Activated CD4-positive, alpha-beta T cell treated with anti-CD3 and anti-CD28 coated beads, Interleukin-2, amount 50 U/mL, for 48 hours (primary cell): ENCODE data around the gene ABCC2.
"Not testable (repeated sequence)": the region's sequence is repeated elsewhere in the genome, so short reads cannot be mapped to it uniquely, and the experiment has no call there.

Source experiments
- DNase-seq, 2 experiments: peaks; one replicate each; pipeline ENCODE4 v3.0.0-alpha.2; 2020

Gene ABCC2

GRCh38 chr10:99858849-99859248, 76.4 kb downstream of the ABCC2 start:
- DNase-seq, result no peak

DNA sequence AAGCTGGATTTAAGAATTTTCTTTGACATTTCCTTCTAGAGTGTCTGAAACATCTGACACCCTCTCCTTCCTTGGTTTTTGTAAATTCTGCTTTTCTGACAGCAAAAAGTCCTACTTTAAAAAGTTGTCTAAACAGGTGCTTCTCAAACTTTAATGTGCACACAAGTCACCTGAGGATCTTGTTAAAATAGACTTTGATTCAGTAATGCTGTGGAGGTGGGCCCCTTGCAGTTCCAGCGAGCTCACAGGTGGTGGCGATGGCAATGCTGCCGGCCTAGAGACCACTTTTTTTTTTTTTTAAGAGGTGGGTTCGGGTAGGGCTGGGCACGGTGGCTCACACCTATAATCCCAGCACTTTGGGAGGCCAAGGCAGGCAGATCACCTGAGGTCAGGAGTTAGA, 77.1 kb downstream of the ABCC2 start:
- DNase-seq, result no peak

- no peak for DNase-seq
Observed at GRCh38 chr10:99860466-99860865, 78.0 kb downstream of the ABCC2 start.

- DNase-seq, result not testable (repeated sequence)
Observed at GRCh38 chr10:99863535-99864240, 81.2 kb downstream of the ABCC2 start.

GRCh38 chr10:99867250-99867649, 84.8 kb downstream of the ABCC2 start:
- not testable (repeated sequence) for DNase-seq

DNA sequence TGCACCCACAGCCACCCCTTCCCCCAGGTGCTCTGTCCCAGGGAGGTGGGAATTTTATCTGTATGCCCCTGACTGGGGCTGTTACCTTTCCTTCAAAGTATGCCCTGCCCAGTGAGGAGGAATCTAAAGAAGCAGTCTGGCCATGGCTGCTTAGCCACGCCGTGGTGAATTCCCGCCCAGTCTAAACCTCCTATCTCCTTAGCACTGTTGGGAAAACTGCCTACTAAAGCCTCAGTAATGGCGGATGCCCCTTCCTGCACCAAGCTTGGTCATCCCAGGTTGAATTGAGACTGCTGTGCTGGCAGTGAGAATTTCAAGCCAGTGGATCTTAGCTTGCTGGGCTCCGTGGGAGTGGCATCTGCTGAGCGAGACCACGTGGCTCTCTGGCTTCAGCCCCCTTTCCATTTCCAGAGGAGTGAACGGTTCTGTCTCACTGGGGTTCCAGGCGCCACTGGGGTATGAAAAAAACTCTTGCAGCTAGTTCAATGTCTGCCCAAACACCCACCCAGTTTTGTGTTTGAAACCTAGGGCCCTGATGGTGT, 87.2 kb downstream of the ABCC2 start:
- no peak for DNase-seq

DNA sequence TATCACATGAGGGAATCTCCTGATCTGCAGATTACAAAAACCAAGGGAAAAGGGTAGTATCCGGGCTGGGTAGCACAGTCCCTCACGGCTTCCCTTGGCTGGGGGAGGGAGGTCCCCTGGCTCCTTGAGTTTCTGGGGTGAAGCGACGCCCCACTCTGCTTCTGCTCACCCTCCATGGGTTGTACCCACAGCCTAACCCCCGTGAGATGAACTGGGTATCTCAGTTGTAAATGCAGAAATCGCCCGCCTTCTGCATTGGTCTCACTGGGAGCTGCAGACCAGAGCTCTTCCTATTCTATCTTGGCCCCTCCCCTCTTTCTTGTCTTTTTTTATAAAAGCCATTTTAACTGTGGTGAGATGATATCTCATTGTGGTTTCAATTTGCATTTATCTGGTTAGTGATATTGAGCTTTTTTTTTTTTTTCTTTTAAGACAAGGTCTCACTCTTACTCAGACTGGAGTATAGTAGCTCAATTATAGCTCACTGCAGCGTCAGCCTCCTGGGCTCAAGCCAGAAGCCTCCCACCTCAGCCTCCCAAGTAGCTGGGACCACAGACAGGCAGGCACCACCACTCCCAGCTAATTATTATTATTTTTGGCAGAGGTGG, 87.8 kb downstream of the ABCC2 start:
- peak; percentile 57 to 67 for DNase-seq

GRCh38 chr10:99872367-99873162, 90.1 kb downstream of the ABCC2 start:
- no peak for DNase-seq

DNA sequence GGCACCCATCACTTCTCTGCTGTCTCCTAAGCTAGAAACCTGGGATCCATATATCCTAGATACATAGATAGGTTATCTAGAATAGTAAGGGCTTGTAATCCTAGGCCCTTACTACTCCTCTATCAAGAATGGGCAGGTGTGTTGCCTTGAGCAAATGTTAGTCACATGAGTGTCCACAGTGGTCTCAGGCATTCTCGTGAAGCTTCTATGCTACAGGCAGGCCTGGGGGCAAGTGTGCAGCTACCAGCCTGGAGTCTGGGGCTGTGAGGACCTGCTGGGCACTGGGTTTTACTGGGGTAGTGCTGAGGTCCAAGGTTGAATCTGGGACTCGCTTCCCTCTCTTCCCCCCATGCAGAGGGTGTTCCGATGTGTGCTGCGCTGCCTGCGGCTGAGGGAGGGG, 91.4 kb downstream of the ABCC2 start:
- no peak for DNase-seq

- no peak for DNase-seq
Observed at GRCh38 chr10:99874341-99875085, 92.1 kb downstream of the ABCC2 start.

DNA sequence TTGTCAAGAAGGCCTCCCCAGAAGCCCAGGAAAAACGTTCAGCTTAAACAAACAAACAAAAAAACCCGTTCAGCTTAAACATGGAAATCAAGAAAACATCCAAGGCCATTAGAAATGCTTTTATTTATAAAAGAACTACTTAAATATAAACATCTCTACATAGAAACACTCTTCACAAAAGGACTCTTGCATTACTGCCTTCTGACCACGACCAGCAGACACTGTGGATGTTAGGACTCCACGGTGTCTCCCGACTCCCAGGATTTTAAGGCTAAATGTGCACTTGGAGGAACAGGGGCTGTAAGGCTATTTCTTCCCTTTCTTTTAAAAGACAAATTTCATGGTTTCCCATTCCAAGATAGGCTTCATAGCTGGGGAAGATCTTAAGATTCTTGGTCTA, 93.0 kb downstream of the ABCC2 start:
- no peak for DNase-seq

- DNase-seq, result no peak
Observed at GRCh38 chr10:99880080-99880835, 97.8 kb downstream of the ABCC2 start.

- no peak for DNase-seq
Observed at GRCh38 chr10:99881371-99881770, 98.9 kb downstream of the ABCC2 start.

GRCh38 chr10:99883523-99883922, 101.1 kb downstream of the ABCC2 start:
- DNase-seq, result no peak

GRCh38 chr10:99888622-99889021, 106.2 kb downstream of the ABCC2 start:
- DNase-seq, result no peak

DNA sequence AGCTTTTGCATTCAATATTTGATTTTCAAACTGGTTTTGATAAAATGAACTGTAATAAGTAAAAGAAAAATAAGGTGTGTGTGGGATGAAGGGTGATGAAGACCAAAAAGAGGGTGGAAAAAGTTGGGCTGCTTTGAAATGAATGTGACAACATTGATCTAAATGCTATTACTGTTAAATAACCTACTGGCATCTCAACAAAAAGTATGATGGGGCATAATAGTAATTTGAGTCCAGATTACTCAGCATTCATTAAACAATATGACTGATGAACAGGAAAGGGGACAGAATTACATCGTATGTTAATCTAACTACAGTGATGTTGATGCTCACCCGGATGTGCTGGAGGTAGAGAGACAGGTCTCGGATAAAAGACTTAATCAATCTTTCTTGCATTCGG, 112.2 kb downstream of the ABCC2 start:
- no peak for DNase-seq

- not testable (repeated sequence) for DNase-seq
Observed at GRCh38 chr10:99895066-99895465, 112.6 kb downstream of the ABCC2 start.

GRCh38 chr10:99895867-99896266, 113.4 kb downstream of the ABCC2 start:
- no peak for DNase-seq
